Activated CD8-positive, alpha-beta T cell treated with anti-CD3 and anti-CD28 coated beads for 36 hours (primary cell): ENCODE measurements around the gene ZFAND2A. TPM values are rescaled to one million over a fixed set of nuclear protein-coding genes. Genes with fewer than 3 reads are reported as not detected.

Experiments
- ATAC-seq: fragments of 200-7000 bp; cut with Tn5 transposase; one replicate; pipeline ENCODE4 v1.10.0; 2021; ENCODE audit warnings: mild to moderate bottlenecking, moderate library complexity
- CTCF ChIA-PET: fragments of 350-600 bp; sonication (Branson Sonifier 250); formaldehyde crosslinking; loops from one replicate; lab custom pipeline; 2021; ENCODE audit warnings: antibody characterized with exemption; lab: Charles Lee
- POLR2A ChIA-PET: fragments of 350-600 bp; sonication (Branson Sonifier 250); formaldehyde crosslinking; loops from one replicate; lab custom pipeline; 2021; ENCODE audit warnings: antibody characterized with exemption; lab: Charles Lee
- DNase-seq: peaks from one replicate; pipeline ENCODE4 v3.0.0-alpha.2; 2020
- H3K27ac Mint-ChIP-seq: one replicate; pipeline ENCODE4 v1.8.0; 2021; ENCODE audit warnings: mild to moderate bottlenecking, mixed read lengths
- H3K27me3 Mint-ChIP-seq: one replicate; pipeline ENCODE4 v1.8.0; 2021; ENCODE audit warnings: mixed read lengths
- H3K36me3 Mint-ChIP-seq: one replicate; pipeline ENCODE4 v1.8.0; 2021; ENCODE audit warnings: low read depth, mixed read lengths
- H3K4me1 Mint-ChIP-seq: one replicate; pipeline ENCODE4 v1.8.0; 2021; ENCODE audit warnings: low read depth, mixed read lengths
- H3K4me3 Mint-ChIP-seq: one replicate; pipeline ENCODE4 v1.8.0; 2021; ENCODE audit warnings: mild to moderate bottlenecking, moderate library complexity, mixed read lengths
- H3K9me3 Mint-ChIP-seq: one replicate; pipeline ENCODE4 v1.8.0; 2021; ENCODE audit warnings: mixed read lengths
- CTCF ChIP-seq: fragments of 200-600 bp; IDR thresholded peaks from one replicate; pipeline ENCODE4 v1.8.0; 2022; ENCODE audit warnings: antibody characterized with exemption, mild to moderate bottlenecking
- intact Hi-C: fragments of 100-400 bp; cut with micrococcal nuclease; formaldehyde crosslinking; loops from one replicate; pipeline ENCODE4 v1.10.0; 2022
- total RNA-seq, 2 experiments: library from RNA; stranded (reverse); gene quantifications; one replicate each; pipeline ENCODE4 v1.2.3, GENCODE V29; 2021

ZFAND2A gene
- total RNA-seq, 2 experiments from 2014 or later: 22.1 to 23.5 TPM

DNA sequence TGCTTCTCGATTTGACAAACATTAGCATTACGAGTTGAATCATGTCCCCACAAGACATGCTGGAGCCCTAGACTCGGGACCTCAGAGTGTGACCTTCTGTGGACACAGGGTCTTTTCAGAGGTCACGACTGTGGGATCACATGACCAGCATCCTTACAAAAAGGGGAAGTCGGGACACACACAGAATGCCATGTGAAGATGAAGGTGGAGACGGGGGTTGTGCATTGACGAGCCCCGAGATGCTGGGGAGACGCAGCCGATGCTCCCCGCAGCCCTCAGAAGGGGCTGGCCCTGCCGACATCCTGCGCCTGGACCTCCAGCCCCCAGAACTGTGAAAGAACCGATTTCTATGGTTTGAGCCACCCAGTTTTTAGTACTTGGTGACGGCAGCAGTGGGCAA is 7.5 kb downstream of the ZFAND2A start:
- H3K9me3 Mint-ChIP-seq: no peaks in the 10 kb centered on the region
- POLR2A ChIA-PET: interaction anchor here (1.3 kb wide), 2 partner anchors 8 to 159 kb away, joined by 4 to 5 read pairs; partner anchors contain the start of gene ZFAND2A
- peaks cover 3% of the 10 kb centered on the region for H3K4me1 Mint-ChIP-seq
- DNase-seq (no peak), ATAC-seq (no peak)
- intact Hi-C loops: no loop called here
- CTCF ChIA-PET: interaction anchor here (2.1 kb wide), 1 partner anchor 159 kb away, joined by 7 read pairs; no protein-coding TSS in a partner anchor
- no peak for TF ChIP-seq CTCF
- H3K4me3 Mint-ChIP-seq: no peak overlapping the region
- no peak overlapping the region for H3K27ac Mint-ChIP-seq
- peaks cover 32% of the 10 kb centered on the region for H3K36me3 Mint-ChIP-seq
- no peaks in the 10 kb centered on the region for H3K27me3 Mint-ChIP-seq

GRCh38 chr7:1151653-1152425 is 8.2 kb downstream of the ZFAND2A start:
- Mint-ChIP-seq H3K9me3 (no peaks in the 10 kb centered on the region), H3K4me1 (no peaks in the 10 kb centered on the region), H3K4me3 (no peak overlapping the region), H3K36me3 (peaks cover 28% of the 10 kb centered on the region), H3K27ac (no peak overlapping the region), H3K27me3 (no peaks in the 10 kb centered on the region)
- intact Hi-C loops: no loop called here
- POLR2A ChIA-PET: interaction anchor here (1.3 kb wide), 2 partner anchors 9 to 158 kb away, joined by 4 to 5 read pairs; partner anchors contain the start of gene ZFAND2A
- CTCF ChIA-PET: interaction anchor here (2.1 kb wide), 1 partner anchor 158 kb away, joined by 7 read pairs; no protein-coding TSS in a partner anchor
- TF ChIP-seq CTCF: no peak
- no peak for ATAC-seq
- no peak for DNase-seq

DNA sequence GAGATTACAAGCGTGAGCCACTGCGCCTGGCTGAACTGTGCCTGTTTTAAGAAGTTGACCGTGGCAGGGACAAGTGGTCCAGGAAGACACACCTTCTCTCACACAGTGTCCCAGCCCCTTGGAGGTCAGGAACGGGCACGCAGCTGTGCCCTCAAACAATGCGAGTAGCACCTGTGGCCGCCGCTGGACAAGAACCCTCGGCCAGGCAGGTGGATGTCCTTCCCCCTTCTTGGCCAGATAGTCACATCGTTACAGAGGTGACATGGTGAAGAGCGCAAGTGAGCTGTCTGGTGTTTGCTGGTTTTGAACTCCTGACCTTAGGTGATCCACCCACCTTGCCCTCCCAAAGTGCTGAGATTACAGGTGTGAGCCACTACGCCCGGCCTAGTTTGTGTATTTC is 8.8 kb downstream of the ZFAND2A start:
- Mint-ChIP-seq H3K4me3 (no peak overlapping the region), H3K4me1 (no peaks in the 10 kb centered on the region), H3K27ac (no peak overlapping the region), H3K36me3 (peaks cover 27% of the 10 kb centered on the region), H3K27me3 (no peaks in the 10 kb centered on the region), H3K9me3 (no peaks in the 10 kb centered on the region)
- ChIA-PET POLR2A (interaction anchor here (1.3 kb wide), 2 partner anchors 9 to 158 kb away, joined by 4 to 5 read pairs; partner anchors contain the start of gene ZFAND2A), CTCF (interaction anchor here (2.1 kb wide), 1 partner anchor 158 kb away, joined by 7 read pairs; no protein-coding TSS in a partner anchor)
- ATAC-seq (no peak), DNase-seq (no peak)
- intact Hi-C loops: no loop called here
- TF ChIP-seq CTCF: no peak

GRCh38 chr7:1150400-1151002 is 9.5 kb downstream of the ZFAND2A start:
- DNase-seq: no peak
- H3K27me3 Mint-ChIP-seq: no peaks in the 10 kb centered on the region
- CTCF ChIA-PET: interaction anchor here (2.1 kb wide), 1 partner anchor 157 kb away, joined by 7 read pairs; no protein-coding TSS in a partner anchor
- H3K9me3 Mint-ChIP-seq: no peaks in the 10 kb centered on the region
- intact Hi-C loops: no loop called here
- no peaks in the 10 kb centered on the region for H3K4me1 Mint-ChIP-seq
- H3K4me3 Mint-ChIP-seq: no peak overlapping the region
- no peak for TF ChIP-seq CTCF
- ATAC-seq: no peak
- H3K27ac Mint-ChIP-seq: no peak overlapping the region
- H3K36me3 Mint-ChIP-seq: peaks cover 27% of the 10 kb centered on the region
- POLR2A ChIA-PET: interaction anchor here (1.3 kb wide), 1 partner anchor 12 kb away, joined by 4 read pairs; a partner anchor contains a TSS
